LoVo (cell line): ENCODE results near the gene MPRIP.

Experiments used
- DNase-seq: peaks from one replicate; pipeline ENCODE4 v3.0.0-alpha.2; 2016; ENCODE audit warnings: low spot score

The MPRIP gene

GRCh38 chr17:17028059-17028877, 14.0 kb upstream of the MPRIP start:
- DNase-seq = peak; percentile 98

- no peak for DNase-seq
Measured at GRCh38 chr17:17028878-17029535, 13.2 kb upstream of the MPRIP start.

- no peak for DNase-seq
Measured at GRCh38 chr17:17029938-17030337, 12.3 kb upstream of the MPRIP start.

DNA sequence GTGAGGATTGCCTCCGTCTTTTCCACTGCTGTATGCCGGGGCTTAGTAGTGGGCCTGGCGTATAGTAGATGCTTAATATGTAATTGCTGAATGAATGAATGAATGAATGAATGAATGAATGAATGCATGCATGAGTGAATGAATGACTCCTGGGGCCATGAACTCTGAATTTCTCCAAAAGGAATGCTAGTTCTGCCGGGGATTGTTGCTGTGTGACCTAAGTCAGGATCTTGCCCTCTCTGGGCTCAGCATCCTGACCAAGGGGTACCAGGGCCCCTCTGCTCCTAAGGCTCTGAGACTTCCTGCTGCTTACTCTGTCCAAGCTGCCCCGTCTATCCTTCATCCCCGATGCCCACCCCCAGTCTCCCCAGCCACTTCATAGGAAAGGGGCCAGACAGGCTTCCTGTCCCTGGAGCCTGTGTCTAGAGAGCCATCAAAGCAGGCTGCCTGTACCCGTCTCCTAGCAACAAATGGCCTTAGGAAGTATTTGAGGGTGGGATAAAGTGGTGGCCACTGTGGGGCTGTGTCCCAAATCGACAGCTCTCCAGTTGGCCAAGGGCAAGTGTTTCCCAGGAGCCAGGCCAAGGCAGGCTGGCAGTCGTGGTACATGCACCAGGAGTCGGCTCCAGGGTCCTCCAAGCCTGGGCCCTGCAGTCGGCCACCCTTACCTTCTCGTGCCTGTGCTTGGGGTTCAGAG, 11.6 kb upstream of the MPRIP start:
- DNase-seq = no peak

DNA sequence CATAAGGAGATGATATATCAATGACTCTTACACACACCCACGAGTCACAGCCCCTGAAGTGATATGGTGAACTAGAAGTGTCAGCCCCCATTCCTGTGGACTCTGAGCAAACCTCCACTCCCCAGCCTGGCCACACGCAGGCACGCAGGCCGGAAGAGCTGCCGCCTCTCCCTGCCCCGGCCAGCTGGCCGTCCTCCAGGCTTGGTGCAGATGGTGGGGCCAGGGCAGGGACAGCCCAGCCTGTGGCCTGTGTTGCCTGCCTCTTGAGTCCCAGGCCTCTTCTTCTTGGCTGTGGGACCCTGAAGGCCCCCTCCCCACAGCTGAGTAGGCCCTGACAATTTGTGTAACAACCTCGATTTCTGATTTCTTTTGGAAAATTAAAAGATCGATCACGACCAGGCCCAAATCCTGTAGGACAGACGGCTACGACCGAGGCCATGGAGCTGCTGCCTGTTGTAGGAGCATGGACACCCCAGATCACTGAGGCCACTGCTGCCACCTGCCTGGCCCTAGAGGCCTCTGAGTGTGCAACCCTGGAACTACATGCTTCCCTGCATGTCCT, 10.0 kb upstream of the MPRIP start:
- no peak for DNase-seq

GRCh38 chr17:17033466-17033865, 8.8 kb upstream of the MPRIP start:
- DNase-seq = no peak

GRCh38 chr17:17034026-17034425, 8.2 kb upstream of the MPRIP start:
- no peak for DNase-seq

DNA sequence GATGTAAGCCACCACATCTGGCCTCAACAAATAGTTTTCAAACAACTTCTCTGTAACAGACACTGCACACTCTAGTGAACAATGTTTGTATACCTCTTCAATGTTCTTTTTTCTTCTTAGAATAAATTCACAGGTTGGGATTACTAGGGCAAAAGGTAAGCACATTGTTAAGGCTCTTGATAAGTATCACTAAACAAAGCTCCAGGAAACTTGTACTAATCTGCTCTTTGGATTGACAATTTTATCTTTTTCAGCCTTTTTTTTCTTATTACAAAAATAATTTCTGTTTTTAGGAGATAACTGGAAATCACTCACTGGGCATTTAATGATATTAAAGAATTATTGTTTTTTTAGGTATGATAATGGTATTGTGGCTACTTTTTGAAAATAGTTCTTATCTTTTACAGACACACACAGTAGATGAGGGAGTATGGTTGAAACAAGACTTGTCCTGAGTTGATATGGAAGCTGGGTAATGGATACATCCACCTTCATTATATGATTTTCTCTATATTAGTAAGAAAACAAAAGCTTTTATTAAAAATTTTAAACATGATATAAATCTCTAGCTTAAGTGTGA, 7.7 kb upstream of the MPRIP start:
- DNase-seq = no peak

DNA sequence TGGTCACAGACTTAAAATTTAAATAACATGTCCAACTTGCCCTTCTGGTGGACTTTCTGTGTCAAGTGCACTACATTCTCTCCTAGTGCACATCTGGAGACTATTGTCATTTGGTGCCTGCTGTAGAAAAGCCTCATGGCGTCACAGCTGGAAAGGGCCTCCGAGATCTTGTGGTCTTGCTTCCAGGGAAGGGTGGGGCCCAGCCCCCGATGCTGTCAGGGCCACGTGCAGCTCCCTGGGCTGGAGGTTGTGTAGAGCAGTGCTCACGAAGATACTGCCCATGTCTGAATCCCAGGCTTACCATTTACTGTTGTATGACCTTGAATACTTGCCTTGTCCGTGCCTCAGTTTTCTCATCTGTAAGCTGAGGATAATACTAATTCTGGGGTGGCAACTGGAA, 6.8 kb upstream of the MPRIP start:
- no peak for DNase-seq

GRCh38 chr17:17035920-17036523, 6.2 kb upstream of the MPRIP start:
- no peak for DNase-seq

GRCh38 chr17:17036524-17036998, 5.7 kb upstream of the MPRIP start:
- DNase-seq = no peak

GRCh38 chr17:17039911-17040310, 2.3 kb upstream of the MPRIP start:
- no peak for DNase-seq

- DNase-seq = peak; percentile 63
Measured at GRCh38 chr17:17041018-17041521, 1.2 kb upstream of the MPRIP start.

DNA sequence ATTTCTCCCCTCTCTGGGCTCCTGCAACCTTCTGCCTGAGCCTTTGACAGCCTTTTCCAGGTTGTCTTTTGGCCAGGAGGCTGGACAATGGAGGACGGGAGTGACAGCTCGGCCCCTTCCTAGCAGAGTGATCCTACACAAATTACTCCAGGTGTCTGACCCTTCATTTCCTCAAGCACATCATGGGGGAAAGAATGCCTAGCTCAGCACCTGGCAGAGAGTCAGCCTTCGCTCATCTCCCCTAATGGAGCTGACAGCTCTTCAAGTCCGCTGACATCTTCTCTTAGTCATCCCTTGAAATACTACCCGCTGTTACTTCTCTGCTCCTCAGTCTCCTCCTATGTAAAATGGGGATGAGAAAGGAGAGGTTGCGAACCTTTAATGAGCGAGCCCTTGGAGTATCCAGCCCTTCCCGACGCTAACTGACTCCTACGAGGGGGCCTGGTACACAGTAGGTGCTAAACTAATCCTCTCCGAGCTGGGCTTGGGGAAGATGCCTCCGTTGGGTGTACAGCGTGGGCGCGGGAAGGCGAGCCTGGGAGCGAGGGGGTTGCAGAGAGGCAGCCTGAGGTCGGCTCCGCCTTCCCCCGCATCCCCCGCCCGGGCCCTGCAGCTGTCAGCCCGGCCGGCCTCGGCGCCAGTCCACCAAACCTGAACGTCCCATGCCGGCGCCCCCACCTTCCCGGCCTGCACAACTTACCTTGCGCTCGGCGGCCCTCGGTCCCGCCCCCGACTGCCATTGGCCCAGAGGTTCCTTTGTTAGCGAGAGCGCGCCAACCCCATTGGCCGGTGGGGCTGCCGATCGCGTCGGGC, 480 bp upstream of the MPRIP start:
- DNase-seq = peak; percentile 97

- DNase-seq = no peak
Measured at GRCh38 chr17:17042851-17043460, 699 bp downstream of the MPRIP start.

DNA sequence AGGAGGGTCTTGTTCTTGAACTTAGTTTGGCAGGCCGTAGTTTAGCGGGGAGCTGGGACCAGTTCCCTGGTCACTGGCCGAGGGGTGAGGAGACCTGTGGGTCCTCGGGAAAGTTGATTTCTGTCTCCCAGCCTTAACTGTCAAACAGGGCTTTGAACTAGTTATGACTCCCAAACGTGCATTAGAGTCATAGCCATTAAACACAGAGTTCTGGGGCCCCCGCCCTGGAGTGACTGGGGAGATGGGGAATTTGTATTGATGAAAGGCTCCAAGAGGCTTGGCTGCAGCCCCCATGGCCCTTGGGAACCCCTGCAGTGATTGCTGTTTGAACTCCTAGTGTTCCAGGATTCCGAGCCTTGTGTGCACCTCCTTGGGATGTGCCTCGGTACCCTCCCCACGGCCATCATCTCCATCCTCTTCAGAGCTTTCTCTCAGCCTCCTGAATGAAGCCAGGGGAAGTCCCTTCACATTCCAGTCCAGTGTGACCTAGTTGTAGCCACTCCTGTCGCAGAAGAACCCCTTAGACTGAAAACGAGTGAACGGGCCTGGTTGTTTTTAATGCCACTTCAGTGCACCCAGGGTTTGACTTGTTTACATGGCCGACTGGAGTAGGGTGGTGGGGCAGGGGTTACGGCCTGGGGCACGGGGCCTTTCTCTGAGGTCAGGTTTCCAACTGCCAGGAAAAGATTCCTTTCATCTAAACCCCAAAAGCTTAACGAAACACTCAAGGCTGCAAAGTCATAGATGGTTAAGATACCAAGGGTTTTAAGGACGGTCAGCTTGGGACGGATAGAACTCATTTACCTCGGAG, 1.4 kb downstream of the MPRIP start:
- DNase-seq = no peak

- no peak for DNase-seq
Measured at GRCh38 chr17:17044846-17045561, 2.7 kb downstream of the MPRIP start.

DNA sequence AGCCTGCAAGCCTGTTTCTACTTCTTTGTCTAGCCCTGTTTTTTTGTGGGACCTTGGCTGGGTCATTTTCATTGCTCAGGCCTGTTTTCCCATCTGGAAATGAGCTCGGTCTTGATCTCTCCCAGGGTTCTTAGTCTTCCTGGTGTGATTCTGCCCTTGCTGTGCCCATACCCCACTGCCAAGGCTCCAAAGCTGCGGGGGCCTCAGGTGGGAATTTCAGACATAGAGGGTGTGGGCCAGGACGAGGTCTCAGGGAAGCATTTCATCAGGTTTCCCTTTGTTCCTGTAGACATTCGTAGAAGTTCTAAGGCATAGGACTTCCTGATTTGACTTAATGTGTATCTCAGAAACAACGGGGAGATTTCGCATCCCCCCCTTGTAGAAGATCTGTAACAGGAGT, 5.8 kb downstream of the MPRIP start:
- DNase-seq = no peak
